ENCODE results near the gene VAV3.

The VAV3 gene

DNA sequence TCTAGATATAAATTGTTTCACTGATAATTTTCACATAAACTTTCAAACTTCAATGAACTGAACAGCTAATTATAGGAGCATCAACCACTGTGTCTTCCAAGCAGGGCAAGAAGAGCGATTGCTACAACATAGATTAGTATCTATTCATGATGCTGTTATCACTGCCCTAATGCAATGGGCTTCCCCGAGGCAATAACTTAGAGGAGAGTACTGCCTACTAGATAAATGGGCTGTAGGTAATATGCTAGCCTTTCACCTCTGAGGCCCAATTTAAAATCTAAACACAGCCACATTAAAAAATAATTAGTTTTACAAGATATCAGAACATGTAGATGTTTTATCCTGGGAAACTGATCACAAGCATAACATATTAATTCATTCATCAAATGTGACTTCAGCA is 318.0 kb downstream of the VAV3 start:
- no peak for DNase-seq (ENCODE audit: low spot score)

DNA sequence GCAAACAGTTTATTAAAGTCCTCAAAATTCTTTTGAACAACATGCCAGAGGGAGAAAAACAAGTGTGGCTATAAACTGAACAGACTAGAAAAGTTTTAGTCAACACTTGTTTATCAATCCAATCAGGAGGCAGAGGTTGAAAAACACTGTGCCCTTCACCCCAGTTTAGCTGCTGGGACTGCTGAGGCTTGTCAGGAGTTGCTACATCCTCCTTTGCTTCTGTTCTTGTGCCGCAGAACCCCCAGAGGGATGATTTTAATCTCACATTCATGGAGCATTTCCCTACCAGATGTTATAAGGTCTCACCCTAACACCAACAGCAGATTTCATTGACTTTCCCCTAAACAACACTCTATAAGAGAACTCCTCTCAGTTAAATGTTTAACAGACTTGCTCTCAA is 321.2 kb downstream of the VAV3 start:
- no peak for DNase-seq (ENCODE audit: low spot score)

DNA sequence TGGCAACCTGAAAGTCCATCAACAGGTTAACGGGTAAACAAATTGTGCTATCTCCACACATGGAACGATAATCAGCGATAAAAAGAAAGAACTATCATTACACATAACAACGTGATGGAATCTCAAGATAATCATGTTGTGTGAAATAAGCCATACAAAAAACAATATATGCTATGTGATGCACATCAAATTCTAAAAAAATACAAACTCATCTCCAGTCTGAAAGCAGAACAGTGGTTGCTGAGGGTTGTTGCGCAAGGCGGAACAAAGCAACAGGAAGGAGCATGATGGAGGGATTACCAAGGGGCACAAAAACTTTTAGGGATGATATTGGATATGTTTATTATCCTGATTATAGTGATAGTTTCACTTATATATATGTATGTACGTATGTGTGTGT is 324.8 kb downstream of the VAV3 start:
- DNase-seq (ENCODE audit: low spot score): no peak

DNA sequence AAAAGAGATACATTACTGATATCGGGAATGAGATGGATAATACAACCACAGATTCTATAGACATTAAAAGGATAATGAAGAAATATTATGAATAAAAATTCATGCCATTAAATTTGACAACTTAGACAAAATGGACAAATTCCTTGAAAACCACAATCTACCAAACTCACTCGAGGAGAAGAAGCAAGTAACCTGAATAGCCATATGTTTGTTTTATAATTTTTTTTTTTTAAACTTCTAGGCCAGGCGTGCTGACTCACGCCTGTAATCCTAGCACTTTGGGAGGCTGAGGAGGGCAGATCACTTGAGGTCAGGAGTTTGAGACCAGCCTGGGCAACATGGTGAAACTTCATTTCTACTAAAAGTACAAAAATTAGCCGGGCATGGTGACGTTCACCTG is 327.9 kb downstream of the VAV3 start:
- DNase-seq (ENCODE audit: low spot score): no peak

GRCh38 chr1:107633596-107633995 is 331.4 kb downstream of the VAV3 start:
- no peak for DNase-seq (ENCODE audit: low spot score)

GRCh38 chr1:107626073-107626796 is 338.7 kb downstream of the VAV3 start:
- no peak for DNase-seq (ENCODE audit: low spot score)

DNA sequence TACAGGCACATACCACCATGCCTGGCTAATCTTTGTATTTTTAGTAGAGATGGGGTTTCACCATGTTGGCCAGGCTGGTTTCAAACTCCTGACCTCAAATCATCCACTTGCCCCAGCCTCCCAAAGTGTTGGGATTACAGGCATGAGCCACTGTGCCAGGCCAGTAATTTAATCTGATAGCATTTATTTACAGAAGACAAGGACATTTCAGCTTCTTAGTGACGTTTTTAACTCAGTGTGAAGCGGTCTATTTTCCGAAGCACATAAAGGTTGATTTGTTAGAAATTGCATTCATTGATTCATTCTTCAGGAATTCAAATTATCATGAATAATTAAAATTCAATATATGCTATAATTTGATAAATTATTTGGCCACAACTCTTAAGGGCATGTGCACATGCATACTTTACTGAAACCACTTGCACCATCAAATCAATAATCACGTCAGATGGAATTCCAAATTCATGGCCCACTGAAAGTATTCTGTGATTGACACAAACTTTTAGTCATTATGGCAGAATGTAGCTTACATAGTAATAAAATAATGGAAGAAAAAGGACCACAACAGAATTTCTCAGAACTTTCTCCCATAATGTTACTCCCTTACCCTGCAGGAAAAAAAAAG is 339.5 kb downstream of the VAV3 start:
- no peak for DNase-seq (ENCODE audit: low spot score)

DNA sequence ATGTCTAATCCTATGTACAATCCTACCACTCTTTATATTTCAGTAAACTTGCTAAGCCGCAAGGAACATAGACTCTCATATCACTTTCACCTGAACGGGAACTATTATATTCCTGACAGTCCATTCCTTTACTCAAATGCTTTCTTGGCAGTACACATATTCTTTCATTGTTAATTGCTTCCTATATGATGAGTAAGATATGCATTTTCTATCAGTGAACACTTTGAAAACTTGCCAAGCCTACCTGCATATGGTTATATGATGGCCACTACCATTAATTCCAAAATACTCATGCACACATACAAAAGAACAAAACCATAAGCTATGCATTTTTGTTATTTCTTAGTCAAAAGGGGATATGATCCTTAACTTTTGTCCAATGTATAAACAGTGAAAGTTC is 341.5 kb downstream of the VAV3 start:
- no peak for DNase-seq (ENCODE audit: low spot score)

DNA sequence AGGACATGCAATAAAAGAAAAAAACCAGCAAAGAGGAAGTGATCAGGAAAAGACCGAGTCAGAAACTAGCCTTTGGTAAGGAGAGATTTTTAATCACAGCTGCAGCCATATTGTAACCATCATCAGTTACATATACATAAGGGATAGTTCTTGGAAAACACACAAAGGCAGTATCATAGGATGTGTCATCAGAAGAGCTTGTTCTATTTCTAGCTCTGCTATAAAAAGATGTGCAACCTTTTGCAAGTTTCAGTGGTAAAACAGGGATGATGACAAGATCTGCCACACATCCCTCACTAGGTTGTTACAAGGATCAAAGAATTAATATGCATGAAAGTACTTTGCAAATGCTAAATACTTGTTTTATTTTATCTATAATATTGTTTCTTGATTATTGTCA is 342.0 kb downstream of the VAV3 start:
- no peak for DNase-seq (ENCODE audit: low spot score)

DNA sequence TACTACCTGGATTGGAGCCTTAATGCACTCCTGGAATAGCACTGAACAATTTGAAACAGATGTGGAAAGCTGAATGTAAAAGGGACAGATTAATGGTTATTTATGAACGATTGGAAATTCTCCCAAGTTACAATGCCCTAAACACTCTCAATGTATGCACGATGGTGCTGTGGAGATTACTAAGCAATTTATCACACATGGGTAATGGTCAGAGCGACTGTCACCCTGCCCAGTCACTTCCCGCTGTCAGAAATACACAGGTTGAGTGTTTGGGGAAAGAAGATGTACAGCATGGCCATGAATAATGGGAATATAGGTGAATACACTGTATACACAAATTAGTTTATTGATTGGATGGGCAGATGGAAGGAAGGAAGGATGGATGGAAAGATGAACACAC is 342.4 kb downstream of the VAV3 start:
- DNase-seq (ENCODE audit: low spot score): no peak

DNA sequence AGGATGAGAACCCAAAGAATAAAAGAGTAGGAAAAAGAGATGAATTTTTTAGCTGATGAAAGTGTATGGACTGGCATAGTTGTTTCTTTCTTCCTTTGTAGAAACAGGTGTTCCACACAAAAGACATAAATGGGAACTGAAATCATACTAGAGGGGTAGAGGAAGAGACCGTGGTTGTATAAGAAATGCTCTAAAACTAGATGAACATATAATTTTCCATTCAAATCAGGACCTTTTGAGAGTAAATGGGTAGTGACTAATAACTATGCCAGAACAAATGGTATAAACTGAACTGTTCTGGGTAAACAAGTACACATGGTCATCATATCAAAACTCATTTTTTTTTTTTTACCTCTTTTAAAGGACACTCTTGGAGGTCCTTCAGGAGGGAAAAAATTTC is 344.2 kb downstream of the VAV3 start:
- DNase-seq (ENCODE audit: low spot score): no peak

DNA sequence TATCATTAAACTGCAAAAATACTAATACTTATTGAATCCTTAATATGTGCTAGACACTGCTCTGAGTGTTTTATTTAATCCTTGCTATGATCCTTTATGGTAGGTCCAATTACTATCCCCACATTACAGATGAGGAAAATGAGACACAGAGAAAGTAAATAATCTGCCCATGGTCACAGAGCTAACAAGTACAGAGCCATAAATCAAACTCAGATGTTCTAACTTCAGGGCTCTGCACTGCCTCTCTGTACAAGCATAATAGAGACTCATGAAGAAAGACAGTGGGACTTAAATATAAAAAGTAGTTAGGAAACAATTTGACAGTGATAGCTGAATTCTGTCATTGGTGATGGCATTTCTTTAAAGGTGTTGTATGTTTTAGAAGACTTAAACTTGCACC is 346.4 kb downstream of the VAV3 start:
- no peak for DNase-seq (ENCODE audit: low spot score)

DNA sequence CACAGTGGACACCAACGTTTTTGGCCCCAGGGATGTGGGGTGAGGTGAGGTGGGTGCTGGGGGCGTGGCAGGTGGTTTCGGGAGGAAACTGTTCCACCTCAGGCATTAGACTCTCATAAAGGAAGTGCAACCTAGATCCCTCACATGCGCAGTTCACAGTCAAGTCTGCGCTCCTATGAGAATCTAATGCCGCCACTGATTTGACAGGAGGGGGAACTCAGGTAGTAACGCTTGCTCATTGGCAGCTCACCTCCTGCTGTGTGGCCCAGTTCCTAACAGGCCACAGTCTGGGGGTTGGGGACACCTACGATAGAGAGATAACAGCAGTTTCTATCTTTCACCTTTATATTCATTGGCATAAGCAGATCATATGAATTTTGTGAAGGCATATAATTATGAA is 347.1 kb downstream of the VAV3 start:
- DNase-seq (ENCODE audit: low spot score): no peak

- DNase-seq (ENCODE audit: low spot score): no peak
These were observed 347.5 kb downstream of the VAV3 start for GRCh38 chr1:107617456-107617855.

DNA sequence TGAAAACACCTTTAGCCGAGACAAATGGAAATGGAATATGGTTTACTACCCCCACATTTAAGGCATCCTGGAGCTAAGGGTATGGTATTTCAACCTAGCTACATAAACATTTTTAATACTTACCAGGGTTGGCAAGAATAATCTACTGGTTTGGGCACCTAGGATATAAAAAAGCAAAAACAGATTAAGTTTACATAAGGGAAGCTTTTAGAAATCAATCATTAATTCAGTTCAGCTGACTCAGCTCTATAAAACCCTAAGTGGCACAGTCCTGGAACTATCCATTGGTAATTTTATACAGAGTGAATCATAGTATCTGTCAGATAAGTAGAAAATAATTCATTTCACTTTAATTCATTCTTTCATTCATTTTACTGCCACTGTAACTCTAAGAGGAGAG is 355.2 kb downstream of the VAV3 start:
- no peak for DNase-seq (ENCODE audit: low spot score)

DNA sequence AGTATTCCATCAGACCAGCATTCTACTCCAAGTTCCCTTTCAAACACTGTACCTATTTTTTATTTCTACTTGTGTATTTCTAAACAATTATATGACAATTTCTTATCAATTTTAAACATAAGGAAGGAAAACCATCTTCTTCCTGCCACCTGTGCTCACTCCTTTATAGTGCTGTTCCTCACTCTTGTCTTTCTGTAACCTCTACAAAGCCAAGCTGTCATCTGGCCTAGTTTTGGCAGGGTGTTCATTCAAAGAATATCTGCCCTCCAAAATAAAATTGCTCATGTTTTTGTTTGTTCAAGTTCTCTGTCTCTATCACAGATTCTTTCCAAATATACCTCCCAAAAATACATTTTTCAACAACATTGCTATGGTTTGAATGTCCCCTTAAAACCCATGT is 360.2 kb downstream of the VAV3 start:
- DNase-seq (ENCODE audit: low spot score): no peak

- DNase-seq (ENCODE audit: low spot score): no peak
These were observed 364.3 kb downstream of the VAV3 start for GRCh38 chr1:107600607-107601160.

- no peak for DNase-seq (ENCODE audit: low spot score)
These were observed 365.8 kb downstream of the VAV3 start for GRCh38 chr1:107599220-107599619.

- DNase-seq (ENCODE audit: low spot score): no peak
These were observed 367.7 kb downstream of the VAV3 start for GRCh38 chr1:107597290-107597689.

DNA sequence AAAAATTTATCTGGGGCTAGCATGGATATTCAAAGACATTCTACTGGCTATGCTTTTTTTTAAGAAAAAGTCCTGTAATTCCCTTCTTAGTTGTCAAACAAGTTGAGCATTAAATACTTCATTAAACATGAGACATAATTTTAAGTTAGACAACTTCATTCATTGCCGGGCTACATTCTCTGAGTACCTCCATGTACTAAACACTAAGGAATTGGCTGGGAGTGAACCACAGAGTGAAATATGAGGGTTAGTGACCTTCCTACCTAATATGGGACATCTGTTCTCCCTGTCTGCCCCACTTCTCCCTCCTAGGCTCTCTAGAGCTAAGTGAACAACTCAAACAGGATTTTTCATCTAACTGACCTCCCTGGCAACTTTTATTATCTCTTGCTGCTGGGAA is 370.4 kb downstream of the VAV3 start:
- DNase-seq (ENCODE audit: low spot score): no peak

DNA sequence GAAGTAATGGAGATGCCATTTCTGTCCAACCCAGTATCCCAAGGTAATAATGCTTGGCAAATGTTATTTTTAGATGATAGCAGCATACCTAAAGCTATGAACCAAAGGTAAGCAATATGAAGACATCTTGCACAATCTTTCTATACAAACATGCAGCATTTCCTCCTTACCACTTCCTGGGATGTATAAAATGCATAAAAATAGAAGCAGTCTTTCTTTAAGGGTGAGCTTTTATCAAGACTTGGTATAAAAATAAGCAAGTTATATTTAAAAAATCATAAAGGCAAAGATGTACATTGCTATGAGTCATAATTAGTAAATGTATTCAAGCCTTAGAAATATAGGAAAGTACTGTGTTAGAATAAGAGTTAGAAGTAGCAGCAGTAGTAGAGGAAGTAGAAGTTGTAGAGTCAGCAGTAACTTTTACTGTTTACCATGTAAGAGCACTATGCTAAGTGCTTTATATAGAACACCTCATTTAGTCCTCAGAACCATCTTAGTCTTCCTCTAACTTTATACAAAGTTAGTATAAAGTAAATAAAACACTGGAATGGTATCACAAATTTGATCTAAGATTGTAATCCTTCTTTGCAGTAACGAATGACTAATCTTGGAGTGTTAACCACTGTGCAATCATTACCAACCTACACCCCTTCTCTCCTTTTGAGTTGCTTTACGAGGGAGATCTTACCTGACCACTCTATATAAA is 371.3 kb downstream of the VAV3 start:
- DNase-seq (ENCODE audit: low spot score): peak; percentile 11

DNA sequence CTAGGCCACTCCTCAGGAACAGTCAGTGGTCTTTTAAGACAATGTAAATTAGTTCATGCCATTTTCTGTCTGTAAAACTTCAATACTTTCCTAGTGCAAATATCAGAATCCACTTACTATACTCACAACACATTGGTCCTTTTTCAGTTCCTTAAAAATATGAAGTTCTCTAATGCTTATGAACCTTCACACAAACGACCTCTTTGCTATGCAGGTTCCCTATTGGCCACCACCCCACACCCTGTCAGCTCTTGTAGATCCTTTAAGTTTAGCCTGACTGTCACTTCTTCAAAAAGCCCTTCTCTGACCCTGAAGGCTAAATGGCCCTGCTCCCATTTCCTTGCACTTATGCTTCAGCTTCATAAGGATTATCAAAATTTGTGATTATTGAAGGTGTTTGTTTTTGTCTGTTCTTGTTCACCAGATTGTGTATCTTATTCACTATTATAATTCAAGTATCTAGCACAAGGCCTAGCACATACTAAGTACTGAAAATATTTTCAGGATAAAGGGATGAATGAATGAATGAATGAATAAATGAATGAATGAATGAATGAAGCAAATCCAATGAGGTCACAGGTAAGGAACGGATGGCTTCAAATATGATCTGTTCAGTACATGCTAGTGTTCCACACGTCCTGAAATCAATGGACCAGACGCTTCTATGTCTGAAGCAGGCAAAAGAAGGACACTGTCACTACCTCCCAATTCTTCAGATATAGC is 373.9 kb downstream of the VAV3 start:
- DNase-seq (ENCODE audit: low spot score): peak; percentile 5

- no peak for DNase-seq (ENCODE audit: low spot score)
These were observed 374.9 kb downstream of the VAV3 start for GRCh38 chr1:107590087-107590486.
